22Rv1 (cell line): ENCODE measurements around the gene SLC29A2.
"Not testable (repeated sequence)": the region's sequence is repeated elsewhere in the genome, so short reads cannot be mapped to it uniquely, and the experiment has no call there.

ENCODE experiments used
- H3K27ac ChIP-seq: fragments of 450-650 bp; 2 replicates; pipeline ENCODE4 v1.5.1; 2017
- ZFX ChIP-seq: fragments of 450-650 bp; IDR thresholded peaks from 2 replicates; pipeline ENCODE4 v1.6.1; 2017; ENCODE audit warnings: antibody characterized with exemption, borderline replicate concordance
- TF ChIP-seq, protein P1 (sequence below): fragments of 450-650 bp; IDR thresholded peaks from 2 replicates; pipeline ENCODE4 v1.5.1; 2017; ENCODE audit warnings: mild to moderate bottlenecking

SLC29A2 gene

DNA sequence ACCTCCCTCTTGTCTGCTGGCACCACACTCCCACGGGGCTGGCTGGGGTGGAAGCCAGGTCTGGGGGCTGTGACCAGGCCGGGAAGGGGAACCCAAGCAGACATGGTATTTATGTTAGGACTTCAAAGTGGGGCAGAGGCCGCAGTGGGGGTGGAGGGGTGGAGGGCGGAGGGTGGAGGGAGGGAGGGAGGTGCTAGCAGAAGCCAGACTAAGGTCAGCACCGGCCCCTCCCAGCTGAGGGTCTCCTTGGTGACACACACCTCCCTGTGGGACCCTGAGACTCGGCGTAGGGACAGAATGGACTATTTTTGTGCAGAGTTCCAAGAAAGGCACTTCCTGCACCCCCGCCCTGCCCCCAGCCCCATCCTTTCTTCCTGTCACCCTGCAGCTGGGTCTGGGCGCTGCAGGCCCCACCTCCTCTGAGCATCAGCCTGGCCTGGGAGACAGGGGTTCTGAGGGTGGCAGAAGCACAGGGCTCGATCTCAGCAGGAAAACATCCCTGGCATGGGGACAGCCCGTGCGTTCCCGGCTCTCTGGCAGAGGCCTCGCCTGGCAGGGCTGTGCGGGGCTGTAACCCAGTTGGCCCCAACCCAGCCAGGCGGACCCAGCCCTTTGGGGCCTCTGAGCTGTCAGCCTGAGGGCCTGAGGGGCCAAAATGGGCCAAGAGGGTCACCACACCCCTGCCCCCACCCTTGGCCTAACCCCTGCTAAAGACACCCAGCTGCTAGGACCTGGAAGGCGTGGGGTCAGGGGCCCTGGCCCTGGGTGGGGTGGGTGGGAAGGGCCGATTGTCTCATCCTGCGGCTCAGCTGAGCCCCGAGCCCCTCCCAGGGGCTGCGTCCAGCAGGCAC, 45.1 kb downstream of the SLC29A2 start:
- no peak overlapping the region for H3K27ac ChIP-seq
- TF ChIP-seq, protein P1, sequence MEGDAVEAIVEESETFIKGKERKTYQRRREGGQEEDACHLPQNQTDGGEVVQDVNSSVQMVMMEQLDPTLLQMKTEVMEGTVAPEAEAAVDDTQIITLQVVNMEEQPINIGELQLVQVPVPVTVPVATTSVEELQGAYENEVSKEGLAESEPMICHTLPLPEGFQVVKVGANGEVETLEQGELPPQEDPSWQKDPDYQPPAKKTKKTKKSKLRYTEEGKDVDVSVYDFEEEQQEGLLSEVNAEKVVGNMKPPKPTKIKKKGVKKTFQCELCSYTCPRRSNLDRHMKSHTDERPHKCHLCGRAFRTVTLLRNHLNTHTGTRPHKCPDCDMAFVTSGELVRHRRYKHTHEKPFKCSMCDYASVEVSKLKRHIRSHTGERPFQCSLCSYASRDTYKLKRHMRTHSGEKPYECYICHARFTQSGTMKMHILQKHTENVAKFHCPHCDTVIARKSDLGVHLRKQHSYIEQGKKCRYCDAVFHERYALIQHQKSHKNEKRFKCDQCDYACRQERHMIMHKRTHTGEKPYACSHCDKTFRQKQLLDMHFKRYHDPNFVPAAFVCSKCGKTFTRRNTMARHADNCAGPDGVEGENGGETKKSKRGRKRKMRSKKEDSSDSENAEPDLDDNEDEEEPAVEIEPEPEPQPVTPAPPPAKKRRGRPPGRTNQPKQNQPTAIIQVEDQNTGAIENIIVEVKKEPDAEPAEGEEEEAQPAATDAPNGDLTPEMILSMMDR, result no peak
- TF ChIP-seq ZFX, result no peak

DNA sequence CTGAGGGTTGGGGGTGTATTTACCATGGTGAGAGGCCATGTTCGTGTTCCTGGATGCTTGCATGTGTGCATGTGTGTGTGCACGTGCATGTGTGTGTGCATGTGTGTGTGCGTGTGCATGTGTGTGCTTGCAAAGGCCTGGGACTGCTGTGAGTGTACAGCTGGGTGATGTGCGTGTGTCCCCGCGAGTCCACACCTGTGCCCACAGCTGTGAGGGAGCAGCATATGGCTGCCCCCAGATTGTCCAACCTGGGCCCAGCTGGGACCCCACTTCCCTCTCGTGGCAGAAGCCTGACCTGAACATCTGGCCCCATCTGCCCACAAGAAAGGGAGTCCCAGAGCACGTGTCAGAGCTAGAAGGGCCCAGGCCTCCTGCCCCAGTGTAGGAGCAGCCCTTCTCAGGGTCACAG, 46.3 kb downstream of the SLC29A2 start:
- no peak overlapping the region for H3K27ac ChIP-seq
- no peak for TF ChIP-seq ZFX
- TF ChIP-seq, protein P1, result no peak

DNA sequence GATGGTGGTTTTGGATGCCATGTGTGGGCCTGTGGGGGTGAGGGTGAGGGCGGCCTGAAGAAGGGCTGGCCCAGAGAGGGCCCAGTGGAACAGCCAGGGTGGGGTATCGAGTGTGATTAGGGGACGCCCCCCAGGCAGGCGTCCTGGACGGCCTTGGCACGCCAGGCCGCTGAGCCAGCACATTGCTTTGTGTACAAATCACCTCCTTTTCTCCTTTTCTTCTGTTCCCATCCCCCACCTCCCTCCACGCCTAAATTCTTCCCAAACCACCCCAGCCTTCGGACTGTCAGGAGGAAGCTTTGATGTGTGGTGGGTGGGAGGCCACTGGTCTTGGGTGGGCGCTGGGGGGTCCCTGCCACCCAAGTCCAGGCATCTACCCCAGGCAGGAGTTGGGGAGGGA, 46.9 kb downstream of the SLC29A2 start:
- TF ChIP-seq, protein P1, result no peak
- no peak for TF ChIP-seq ZFX
- H3K27ac ChIP-seq, result no peak overlapping the region

DNA sequence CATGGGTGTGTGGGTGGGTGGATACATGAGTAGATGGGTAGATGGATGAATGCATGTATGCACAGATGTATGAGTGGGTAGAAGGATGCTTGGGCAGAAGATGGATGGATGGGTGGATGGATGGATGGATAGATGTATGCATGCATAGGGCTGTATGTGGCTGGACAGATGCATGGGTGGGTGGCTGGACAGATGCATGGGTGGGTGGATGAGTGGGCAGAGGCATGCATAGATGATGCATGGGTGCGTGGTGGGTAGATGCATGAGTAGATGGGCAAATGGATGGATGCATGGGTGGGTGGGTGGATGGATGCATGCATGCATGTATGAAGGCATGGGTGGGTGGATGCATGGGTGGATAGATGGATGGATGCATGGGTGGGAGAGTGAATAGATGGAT, 47.9 kb downstream of the SLC29A2 start:
- no peak overlapping the region for H3K27ac ChIP-seq
- no peak for TF ChIP-seq ZFX
- TF ChIP-seq, protein P1, result no peak

DNA sequence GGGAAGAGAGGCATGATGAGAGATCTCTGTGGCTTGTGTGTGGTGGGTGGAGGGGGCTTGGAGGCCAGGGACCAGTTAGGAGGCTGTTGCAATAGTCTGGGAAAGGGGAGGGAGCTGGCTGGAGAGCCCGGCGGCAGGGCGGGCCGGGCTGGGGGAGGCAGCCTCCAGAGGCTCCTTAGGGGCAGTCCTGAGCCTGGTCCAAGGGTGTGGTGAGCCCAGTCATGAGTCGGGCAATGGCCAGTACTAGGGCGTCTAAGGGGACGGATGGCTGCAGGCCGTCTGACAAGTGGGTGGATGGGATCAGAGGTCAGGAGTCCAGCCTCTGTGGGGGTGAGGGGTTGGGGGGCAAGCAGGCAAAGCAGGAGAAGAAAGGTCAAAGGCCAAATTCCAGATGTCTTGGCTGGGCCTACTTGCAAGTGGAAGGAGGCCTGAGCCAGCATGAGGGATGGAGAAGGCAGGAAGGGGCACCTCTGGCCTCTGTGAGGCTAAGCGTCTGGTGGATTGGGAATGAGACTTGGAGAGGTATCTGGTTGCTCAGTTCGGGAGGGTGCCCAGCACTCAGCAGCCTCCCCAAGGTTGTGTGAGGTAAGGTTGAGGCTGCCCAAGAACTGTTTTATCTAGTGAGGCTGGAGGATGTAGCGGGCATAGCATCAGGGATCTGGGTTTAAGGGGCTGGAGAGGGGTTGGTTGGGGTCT, 48.7 kb downstream of the SLC29A2 start:
- H3K27ac ChIP-seq, result no peak overlapping the region
- no peak for TF ChIP-seq ZFX
- TF ChIP-seq, protein P1, result no peak

DNA sequence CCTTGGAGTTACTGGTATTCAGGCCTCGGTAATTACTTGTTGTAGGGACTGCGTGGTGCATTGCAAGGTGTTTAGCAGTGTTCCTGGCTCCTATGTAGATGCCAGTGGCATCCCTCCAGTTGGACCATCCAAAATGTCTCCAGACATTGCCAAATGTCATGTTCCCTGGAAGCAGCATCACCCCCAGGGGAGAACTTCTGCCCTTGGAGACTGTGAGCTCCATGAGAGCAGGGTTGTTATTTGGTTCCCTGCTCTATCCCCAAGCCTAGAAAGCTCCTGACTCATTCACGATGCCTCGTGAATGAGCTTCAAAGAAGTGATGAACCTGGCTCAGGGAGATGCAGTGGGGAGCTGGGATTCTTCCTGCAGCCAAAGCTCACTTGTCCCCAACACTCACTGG, 50.0 kb downstream of the SLC29A2 start:
- H3K27ac ChIP-seq, result no peak overlapping the region
- TF ChIP-seq, protein P1, result no peak
- no peak for TF ChIP-seq ZFX

DNA sequence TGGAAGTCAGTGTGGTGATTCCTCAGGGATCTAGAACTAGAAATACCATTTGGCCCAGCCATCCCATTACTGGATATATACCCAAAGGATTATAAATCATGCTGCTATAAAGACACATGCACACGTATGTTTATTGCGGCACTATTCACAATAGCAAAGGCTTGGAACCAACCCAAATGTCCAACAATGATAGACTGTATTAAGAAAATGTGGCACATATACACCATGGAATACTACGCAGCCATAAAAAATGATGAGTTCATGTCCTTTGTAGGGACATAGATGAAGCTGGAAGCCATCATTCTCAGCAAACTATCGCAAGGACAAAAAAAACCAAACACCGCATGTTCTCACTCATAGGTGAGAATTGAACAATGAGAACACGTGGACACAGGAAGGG, 50.8 kb downstream of the SLC29A2 start:
- not testable (repeated sequence) for H3K27ac ChIP-seq

DNA sequence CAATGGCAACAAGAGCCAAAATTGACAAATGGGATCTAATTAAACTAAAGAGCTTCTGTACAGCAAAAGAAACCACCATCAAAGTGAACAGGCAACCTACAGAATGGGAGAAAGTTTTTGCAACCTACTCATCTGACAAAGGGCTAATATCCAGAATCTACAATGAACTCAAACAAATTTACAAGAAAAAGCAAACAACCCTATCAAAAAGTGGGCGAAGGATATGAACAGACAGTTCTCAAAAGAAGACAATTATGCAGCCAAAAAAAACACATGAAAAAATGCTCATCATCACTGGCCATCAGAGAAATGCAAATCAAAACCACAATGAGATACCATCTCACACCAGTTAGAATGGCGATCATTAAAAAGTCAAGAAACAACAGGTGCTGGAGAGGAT, 51.3 kb downstream of the SLC29A2 start:
- not testable (repeated sequence) for H3K27ac ChIP-seq
